Right forelimb (tissue), 1 donor: ENCODE measurements around the gene CHN2.

ENCODE experiments used
- DNase-seq: peaks from one replicate; pipeline ENCODE4 v3.0.0-alpha.2; 2018

Gene CHN2

DNA sequence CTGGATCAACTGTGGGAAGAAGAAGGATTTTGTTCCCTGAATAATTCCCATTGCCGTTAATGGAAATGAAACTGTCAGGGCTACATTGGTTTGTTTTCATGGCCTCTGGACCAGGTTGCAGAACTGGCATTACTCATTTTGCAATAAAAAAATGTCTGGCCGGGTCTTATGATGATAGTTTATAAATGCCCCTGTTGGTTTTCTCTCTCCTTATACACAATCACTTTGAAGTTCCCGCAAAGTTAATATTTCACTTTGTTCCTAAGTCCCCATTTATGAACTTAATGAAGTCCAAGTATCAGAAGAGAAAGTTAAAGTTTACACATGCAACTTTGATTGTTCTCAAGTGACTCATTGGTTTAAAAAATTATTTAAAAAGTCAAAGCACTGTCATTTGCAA is 218.3 kb downstream of the CHN2 start:
- no peak for DNase-seq

DNA sequence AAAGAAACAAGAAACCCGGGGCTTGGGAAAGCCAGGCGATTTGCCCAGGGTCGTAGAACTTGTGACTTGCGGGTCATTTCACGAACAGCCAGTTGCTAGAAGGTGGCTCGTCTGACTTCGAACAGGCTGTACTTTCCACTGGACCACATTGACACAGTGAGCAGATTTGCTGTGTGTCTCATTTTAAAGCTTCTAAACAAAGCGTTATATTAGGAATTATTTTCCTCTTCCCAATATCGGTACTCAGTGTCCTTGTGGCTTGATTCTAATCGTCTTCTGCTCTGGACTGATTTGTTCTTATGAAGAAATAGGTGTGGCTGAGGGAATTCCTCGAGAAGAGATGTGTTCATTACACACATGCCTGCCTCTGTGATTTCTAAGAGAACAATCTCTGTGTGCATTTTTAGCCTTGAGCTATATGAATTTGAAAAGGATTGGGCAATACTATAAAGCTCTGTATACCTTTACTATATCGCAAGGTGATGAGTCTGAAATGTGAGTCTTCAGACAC is 219.1 kb downstream of the CHN2 start:
- no peak for DNase-seq

DNA sequence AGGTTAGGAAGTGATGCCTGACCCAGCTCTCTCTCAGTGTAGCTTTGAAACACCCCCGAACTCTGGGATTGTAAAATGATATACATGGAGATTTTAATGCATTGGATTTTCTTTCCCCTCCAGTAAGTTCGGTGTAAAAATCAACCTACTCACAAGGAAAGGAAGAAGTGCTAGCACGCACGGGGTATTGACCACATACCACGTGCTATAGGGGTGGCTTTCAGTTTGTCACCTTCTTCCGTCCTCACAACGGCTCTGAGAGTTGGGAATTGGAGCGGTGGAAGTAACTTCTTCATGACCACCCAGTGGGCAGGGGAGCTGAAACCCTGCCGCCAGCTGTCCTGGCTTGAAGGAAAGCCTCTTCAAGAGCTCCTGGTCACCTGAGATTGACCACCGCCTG is 219.6 kb downstream of the CHN2 start:
- DNase-seq = no peak

DNA sequence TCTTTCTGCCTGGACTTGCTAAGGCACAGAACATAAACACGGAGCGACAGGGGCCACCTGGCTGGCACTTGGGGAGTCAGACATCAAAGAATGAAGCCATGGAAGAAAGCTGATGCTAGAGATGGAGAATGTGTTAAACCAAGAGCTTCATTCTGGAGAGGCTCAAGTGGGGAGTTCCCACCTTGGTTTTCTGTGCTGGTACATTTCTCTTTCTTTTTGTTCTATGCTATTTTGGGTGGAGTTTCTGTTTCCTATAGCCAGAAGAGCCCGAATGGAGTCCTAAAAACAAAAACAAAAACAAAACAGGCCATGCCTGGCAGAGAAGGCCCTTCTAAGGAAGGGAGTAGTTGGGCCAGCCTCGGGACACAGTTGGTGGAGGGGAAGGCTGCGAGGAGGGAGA is 220.6 kb downstream of the CHN2 start:
- no peak for DNase-seq

DNA sequence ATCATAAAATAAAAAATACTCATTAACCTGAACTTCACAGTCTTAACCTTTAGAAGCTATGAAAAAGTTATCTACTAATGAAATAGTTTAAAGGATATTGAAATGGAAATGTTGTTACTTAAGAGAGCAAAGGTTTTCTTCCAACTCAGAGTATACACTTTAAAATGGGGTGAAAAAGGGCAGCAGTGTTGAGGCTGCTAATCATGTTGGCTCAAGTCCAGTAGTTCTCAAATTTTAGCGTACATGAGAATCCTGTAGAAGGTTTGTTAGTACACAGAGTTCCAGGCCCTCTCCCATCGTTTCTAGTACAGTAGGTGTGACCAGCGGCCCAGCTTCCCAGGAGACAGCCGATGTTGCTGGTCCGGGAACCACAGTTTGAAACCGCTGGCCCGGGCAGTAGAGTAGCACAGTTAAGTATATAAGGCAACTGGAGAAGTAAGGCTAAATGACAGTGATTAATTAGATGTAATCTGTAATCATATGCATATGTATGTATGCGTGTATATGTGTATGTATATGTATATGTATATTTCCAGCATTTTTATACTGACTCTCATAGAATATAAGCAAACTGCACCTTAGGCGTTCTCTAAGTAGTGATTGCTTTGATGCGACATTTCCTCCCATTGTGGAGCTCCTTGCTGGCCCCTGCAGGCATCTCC is 221.8 kb downstream of the CHN2 start:
- DNase-seq = no peak

DNA sequence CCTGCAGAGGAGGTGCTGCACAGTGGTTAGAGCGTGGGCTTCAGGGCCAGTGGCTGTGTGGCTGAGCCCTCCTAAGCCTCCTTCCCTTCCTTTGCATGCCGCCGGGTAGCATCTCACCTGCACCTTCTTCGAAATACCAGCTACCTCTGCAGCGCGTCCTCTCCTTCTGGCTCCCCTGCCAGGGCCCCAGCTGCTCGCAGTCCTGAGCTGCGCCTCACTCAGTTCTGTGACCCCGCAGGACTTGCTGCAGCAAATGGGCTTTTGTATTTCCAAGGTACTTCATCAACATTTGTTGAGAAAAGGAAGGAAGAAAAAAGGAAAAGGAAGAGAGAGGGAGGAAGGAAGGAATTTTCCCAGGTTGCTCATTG is 222.3 kb downstream of the CHN2 start:
- DNase-seq = no peak

DNA sequence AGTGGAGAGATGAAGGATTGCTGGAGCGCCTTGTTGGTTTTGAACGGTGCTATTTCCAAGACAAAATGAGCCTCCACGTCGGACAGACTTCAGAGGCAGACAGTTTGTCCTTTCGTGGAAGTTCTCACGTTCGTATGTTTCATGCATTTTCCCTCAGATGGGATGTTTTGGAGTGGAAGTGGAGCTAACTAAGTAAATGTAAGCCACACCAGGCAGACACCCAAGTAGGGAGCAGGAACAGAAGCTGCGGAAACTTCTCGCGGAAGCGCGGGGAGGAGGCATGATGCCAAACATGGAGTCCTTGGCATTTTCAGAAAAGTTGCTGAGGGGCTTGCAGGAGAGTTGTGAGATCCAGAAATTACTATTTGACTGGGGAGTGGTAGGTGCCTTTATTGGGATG is 223.5 kb downstream of the CHN2 start:
- no peak for DNase-seq

DNA sequence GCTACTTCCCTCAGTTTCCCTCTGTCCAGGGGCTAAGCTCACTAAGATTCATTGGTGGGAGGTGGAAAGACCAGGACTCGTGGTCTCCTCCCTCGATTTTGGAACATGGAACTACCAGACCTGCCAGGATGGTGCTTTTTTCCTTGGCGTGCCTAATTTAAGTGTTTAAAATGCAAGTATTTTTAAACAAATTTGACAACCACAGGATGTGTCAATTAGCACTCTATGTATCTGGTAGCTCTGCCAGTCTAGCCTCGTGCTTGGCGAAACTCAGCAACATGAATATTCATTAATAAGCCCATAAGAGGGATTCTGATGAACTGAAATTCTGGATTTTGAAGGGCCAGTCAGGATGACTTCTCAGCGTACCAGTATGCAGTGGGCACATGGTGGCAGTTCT is 224.1 kb downstream of the CHN2 start:
- no peak for DNase-seq

DNA sequence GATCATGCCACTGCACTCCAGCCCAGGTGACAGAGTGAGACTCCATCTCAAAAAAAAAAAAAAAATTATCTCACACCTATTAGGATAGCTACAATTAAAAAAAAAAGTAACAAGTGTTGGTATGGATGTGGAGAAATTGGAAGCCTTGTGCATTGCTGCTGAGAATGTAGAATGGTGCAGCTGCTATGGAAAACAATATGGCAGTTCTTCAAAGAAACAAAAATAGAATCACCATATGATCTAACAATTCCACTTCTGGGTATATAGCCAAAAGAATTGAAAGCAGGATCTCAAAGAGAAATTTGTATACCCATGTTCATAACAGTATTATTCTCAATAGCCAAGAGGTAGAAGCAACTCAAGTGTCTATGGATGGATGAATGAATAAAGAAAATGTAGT is 225.4 kb downstream of the CHN2 start:
- DNase-seq = no peak

DNA sequence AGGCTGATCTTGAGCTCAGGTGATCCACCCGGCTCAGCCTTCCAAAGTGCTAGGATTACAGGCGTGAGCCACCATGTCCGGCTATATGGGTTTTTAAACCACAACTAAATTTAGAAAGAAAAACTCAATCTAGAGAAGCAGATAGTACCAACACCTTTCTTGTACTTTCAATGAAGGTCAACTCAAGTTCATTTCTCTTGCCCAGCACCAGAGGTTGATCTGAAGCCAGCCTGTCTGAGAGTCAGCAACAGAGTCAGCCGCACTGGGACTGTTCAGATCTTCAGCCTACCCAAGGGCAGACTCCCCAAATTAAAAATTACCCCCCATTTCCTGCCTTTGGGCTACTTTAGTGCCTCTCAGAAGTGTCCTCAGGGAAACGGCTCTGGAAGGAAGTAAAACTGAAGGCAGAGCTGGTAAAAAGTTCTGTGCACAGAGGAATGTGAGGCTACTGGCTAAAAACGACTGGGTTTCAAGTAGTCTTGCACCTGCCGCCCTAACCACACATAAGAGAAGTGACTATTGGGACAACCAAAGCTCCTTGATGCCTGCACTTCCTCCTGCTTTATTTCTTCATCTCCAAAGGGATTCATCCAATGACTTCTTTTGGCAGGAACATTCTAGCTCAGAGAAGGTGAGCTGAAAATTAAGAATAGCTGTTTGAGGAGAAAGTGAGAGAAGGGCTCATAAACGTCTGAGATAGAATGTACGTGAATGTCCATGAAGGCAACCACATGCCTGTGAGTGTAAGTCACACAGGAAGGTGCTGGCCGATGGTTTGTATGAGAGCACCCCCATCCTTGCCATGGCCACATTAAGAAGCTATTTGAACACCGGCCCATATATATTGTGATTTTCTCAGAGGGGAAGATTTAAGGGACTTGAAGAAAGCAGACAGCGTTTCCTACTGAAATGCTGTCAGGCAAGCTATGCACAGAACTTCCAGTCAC is 226.7 kb downstream of the CHN2 start:
- DNase-seq = no peak

DNA sequence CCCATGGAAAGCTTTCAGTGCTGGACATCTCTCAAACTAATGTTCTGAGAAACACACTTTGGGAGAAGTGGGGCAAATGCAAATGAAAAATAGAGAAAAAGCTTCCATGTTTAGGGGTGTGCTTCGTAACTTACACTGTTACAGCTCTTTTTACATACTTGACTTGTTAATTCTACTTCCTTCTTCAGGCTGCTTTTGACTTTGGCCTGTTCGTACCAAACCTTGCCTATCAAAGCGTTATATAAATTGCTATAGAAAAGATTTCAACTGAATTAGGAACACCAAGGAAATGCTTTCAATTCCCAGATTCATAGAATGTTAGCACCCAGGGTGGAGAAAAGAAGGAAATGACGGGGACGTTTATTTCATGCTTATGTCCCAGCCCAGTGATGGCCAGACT is 228.3 kb downstream of the CHN2 start:
- DNase-seq = no peak

DNA sequence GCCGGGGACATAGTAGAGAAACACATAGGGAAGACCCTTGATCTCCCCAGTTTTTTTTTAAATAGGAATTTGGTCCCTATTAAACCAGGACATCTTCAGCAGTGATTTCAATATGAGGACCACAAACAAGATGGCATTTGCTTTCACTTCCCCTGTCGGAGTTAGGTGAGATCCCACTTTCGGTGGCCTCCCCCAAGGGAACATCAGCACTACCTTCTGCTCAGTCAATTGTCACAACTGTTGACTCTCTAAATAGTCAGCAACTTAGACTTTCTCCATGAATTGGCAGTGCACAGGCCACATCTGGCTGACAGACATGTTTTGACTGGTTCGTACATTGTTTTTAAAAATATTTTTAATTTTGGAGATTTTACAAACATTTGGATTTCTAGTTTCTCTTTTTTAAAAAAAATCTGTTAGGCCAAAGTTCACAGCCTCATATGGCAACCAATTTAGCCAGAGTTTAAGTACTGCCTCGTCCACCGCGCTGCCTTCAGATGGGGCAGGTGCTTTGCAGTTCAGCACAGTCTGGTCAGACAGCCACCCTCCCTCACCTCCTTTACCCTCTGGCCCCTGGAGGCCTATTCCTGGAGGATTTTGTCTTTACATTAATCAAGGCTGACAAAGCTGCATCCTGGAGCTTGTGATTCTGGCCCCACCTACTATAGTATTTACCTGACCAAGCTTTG is 229.9 kb downstream of the CHN2 start:
- no peak for DNase-seq

DNA sequence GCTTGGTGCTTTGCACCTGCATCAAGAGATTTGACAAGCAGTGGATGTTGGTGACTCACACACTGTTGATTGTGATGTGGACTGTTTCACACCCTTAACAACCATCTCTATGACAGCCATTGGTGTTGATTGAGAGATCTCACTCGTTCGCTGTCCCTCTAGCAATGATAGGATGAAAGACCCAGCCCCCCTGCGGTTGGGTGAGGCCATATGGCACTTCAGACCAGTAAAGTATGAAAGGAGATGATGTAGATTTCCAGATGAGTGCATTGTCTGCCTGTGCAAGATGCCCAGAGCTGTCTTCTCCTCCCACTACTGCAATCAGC is 230.4 kb downstream of the CHN2 start:
- no peak for DNase-seq

DNA sequence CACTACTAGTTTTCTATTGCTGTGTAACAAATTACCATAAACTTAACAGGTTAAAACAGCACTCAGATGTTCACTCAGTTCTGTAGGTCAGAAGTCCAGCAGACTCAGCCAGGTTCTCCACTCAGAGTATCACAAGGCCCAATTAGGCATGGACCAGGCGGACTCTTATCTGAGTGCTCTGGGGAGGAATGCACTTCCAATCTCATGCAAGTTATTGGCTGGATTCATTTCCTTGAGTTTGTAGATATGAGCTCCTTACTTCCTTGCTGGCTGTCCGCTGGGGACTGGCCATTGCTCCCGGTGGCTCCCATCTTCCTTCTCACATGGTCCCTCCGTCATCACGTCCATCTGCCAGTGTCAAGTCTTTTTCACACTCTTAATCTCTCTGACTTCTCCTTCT is 232.0 kb downstream of the CHN2 start:
- DNase-seq = no peak

DNA sequence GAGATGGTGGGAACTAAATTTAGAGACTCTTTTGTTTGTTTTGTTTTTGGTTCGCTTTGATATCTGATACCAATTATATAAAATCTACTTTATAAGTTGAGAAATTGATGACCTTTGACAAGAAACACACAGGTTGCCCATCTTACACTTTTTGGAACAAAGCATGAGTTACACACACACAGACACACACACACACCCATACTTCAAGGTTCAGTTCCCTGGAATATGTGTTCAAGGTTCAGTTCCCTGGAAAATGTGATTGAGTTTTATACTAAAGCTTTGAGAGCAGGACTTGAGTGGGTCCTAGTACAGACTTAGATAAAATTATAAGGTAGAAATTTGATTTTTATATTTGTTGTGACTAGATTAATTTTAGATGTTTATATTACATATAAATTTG is 234.8 kb downstream of the CHN2 start:
- DNase-seq = no peak

DNA sequence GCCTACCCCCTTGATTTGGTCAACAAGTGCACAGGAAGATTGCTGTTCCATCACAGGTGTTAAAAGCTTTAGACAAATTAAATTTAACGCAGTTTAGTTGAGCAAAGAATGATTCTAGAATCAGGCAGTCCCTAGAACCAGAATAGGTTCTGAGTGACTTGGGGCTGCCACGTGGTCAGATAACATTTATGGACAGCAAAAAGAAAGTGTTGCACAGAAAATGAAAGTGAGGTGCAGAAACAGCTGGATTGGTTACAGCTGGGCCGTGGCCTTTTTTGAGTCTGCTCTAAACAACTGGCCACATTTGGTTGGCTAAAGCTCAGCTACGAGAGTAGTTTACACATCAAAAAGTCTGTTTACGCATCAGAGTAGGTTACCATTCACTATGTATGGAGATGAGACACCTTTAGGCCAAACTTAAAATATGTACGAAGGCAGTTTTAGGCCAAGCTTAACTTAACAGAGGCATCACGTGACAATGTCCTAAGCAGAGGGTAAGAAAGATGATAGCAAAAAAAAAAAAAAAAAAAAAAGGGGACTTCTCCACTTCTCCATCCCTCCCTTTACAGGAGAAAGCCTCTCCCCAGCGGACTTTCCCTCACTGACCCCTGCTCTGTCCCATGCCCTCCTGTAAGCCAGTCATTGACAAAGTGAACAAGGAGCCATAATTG is 235.8 kb downstream of the CHN2 start:
- no peak for DNase-seq

DNA sequence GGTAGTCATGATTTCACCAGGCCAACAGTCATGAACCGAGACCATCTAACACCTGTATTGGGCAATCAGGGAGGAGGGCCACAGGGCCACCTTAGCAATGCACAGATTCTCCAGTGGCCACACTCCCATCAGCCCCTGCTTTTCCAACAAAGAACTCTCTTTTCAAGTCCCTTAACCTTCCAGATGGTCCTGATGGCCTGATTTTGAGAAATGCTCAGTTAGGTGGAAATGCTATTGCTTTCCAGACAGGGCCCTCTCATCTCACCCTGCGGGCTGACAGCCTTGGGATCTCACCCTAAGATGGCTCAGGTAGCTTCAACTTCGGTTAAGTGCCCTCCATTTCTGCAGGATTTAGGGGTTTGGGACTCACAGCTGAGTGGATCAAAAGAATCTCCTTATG is 237.1 kb downstream of the CHN2 start:
- DNase-seq = no peak

DNA sequence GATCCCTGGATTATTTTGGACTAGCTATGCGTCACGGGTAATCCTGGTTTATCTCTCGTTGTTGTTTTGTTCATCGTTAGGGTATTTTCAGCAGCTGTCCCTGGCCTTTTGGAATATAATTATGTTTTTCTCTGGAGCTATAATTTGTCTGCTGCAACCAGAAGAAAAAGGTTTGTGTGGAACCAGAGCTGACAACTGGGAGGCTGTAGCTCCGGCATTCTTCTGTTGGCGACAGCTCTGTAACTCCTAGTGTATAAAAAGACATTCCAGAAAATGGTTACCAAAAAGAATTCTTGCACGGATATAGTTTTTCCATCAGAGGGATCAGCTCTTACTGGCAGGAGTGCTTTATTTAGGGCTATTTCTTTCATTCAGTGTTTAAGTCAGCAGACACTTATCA is 238.1 kb downstream of the CHN2 start:
- DNase-seq = no peak

DNA sequence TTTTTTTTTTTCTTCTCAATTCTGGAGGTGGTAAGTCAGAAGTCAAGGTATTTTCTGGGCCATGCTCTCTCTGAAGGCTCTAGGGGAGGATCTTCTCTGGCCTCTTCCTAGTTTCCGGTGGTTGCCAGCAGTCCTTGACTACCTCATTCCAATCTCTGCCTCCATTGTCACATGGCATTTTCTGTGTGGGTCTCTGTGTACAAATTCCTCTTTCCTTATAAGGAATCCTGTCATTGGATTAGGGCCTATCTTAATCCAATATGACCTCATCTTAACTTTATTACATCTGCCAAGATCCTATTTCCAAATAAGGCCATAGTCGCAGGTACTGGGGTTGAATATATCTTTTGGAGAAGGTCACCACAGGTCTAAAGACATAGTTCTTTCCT is 239.8 kb downstream of the CHN2 start:
- no peak for DNase-seq

DNA sequence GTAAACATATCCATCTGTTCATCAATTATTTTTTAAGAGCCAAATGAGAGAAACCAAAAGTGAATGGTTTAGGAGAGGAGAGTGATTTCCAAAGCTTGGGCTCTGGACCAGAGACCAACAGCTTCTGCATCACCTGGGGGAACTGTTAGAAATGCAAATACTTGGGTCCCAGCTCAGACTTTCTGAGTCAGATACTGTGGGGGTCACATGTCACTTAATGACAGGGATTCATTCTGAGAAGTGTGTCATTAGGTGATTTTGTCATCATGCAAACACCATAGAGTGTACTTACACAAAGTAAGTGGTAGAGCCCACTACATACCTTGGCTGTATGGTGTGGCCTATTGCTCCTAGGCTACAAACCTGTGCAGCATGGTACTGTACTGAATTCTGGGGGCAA is 240.6 kb downstream of the CHN2 start:
- DNase-seq = no peak

DNA sequence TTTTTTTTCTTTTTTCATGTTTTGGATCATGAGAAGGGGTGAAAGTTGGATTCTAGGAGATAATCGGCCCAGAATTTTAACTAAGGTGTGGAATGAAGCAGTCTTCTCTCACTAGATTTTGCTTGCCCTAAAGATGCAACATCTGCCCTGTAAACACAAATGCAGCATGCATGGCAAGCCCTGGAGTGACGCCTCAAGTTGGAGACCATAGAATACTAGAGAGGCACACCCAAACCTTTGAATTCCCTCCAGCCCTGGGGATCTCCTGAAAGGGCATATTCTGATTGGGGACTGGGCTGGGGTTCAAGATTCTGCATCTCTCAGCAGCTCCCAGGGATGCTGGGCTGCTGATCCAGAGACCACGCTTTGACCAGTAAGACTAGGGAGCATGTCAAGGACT is 241.3 kb downstream of the CHN2 start:
- no peak for DNase-seq

DNA sequence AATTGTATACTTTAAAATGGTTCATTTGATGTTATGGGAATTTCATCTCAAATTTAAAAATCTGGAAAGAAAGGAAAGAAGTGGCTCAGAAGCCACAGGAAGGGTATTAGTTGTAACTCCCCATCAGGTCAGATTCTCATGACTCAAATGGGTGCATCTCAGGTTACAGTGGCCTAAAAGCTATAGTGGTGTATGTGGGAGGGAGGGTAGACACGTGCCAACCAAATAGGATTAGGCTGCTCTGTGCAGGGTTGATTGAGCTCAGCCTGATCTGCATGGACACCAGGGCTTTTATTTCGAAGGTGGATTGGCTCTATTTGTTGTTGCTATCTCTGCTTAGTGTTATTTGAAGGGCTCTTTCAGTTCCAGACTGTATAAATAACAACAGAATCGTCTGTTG is 247.6 kb downstream of the CHN2 start:
- no peak for DNase-seq

DNA sequence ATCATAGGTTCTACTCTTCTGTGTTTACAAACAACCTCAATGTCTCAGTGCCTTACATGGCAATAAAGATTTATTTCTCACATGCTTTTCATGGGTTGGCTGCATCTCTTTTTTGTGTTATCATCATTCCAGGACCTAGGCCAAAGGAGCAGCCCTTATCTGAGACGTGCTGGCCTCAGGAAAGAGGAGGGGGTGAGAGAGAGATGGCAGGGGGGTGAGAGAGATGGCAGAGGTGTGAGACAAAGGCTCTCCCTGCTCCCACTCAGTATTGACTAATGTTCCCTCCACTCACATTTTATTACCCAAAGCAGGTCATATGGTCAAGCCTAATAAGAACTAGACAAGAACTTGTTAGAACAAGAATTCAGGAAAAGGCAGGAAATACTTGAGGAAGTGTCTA is 249.0 kb downstream of the CHN2 start:
- no peak for DNase-seq
